Measurements from ENCODE around the gene PEX11A.
A peak's percentile ranks its signal among the peaks of the same experiment; 100 is the strongest.

The PEX11A gene

GRCh38 chr15:89675606-89676005, 14.9 kb downstream of the PEX11A start:
- no peaks in the 10 kb centered on the region for H3K27me3 ChIP-seq (ENCODE audit: control insufficient read depth, low read length)
- no peak for TF ChIP-seq EZH2phosphoT487 (IDR thresholded peaks at IDR 0.05; ENCODE audit: borderline replicate concordance, low read length)
- TF ChIP-seq CTCF (IDR thresholded peaks at IDR 0.05; ENCODE audit: low read depth, low read length, poor library complexity, severe bottlenecking): no peak
- H3K9me2 ChIP-seq (replicated peaks; ENCODE audit: control insufficient read depth, low read length): no peaks in the 10 kb centered on the region
- H4K20me1 ChIP-seq (ENCODE audit: control insufficient read depth, insufficient read depth, low read depth, low read length): no peaks in the 10 kb centered on the region
- no peaks in the 10 kb centered on the region for H3F3A ChIP-seq (ENCODE audit: control insufficient read depth, insufficient read depth)
- no peaks in the 10 kb centered on the region for H3K79me2 ChIP-seq (ENCODE audit: control insufficient read depth, low read length)
- no peaks in the 10 kb centered on the region for H3K36me3 ChIP-seq (ENCODE audit: control insufficient read depth, low read length)
- no peaks in the 10 kb centered on the region for H3K9me3 ChIP-seq (ENCODE audit: control insufficient read depth, insufficient read depth, low read length)
- H3K27ac ChIP-seq (ENCODE audit: low read depth, low read length): no peak overlapping the region
- H3K4me3 ChIP-seq (ENCODE audit: low read length): no peak overlapping the region
- no peak overlapping the region for H3K4me2 ChIP-seq (ENCODE audit: low read length)
- H3K4me1 ChIP-seq (ENCODE audit: control insufficient read depth, low read length): no peaks in the 10 kb centered on the region

GRCh38 chr15:89674526-89674925, 16.0 kb downstream of the PEX11A start:
- Histone ChIP-seq H3K36me3 (ENCODE audit: control insufficient read depth, low read length) (no peaks in the 10 kb centered on the region), H3K4me2 (ENCODE audit: low read length) (no peak overlapping the region), H3K27me3 (ENCODE audit: control insufficient read depth, low read length) (no peaks in the 10 kb centered on the region), H3K4me1 (ENCODE audit: control insufficient read depth, low read length) (no peaks in the 10 kb centered on the region), H3K9me2 (replicated peaks; ENCODE audit: control insufficient read depth, low read length) (no peaks in the 10 kb centered on the region), H3K27ac (ENCODE audit: low read depth, low read length) (no peak overlapping the region), H4K20me1 (ENCODE audit: control insufficient read depth, insufficient read depth, low read depth, low read length) (no peaks in the 10 kb centered on the region), H3K4me3 (ENCODE audit: low read length) (no peak overlapping the region), H3K79me2 (ENCODE audit: control insufficient read depth, low read length) (no peaks in the 10 kb centered on the region), H3K9me3 (ENCODE audit: control insufficient read depth, insufficient read depth, low read length) (no peaks in the 10 kb centered on the region), H3F3A (ENCODE audit: control insufficient read depth, insufficient read depth) (no peaks in the 10 kb centered on the region)
- TF ChIP-seq EZH2phosphoT487 (IDR thresholded peaks at IDR 0.05; ENCODE audit: borderline replicate concordance, low read length): no peak
- TF ChIP-seq CTCF (IDR thresholded peaks at IDR 0.05; ENCODE audit: low read depth, low read length, poor library complexity, severe bottlenecking): no peak

GRCh38 chr15:89673165-89673512, 17.4 kb downstream of the PEX11A start:
- no peaks in the 10 kb centered on the region for H3K27me3 ChIP-seq (ENCODE audit: control insufficient read depth, low read length)
- no peak overlapping the region for H3K4me3 ChIP-seq (ENCODE audit: low read length)
- no peaks in the 10 kb centered on the region for H3F3A ChIP-seq (ENCODE audit: control insufficient read depth, insufficient read depth)
- H4K20me1 ChIP-seq (ENCODE audit: control insufficient read depth, insufficient read depth, low read depth, low read length): no peaks in the 10 kb centered on the region
- TF ChIP-seq EZH2phosphoT487 (IDR thresholded peaks at IDR 0.05; ENCODE audit: borderline replicate concordance, low read length) (no peak), CTCF (IDR thresholded peaks at IDR 0.05; ENCODE audit: low read depth, low read length, poor library complexity, severe bottlenecking) (peak; percentile 72)
- H3K36me3 ChIP-seq (ENCODE audit: control insufficient read depth, low read length): no peaks in the 10 kb centered on the region
- H3K9me3 ChIP-seq (ENCODE audit: control insufficient read depth, insufficient read depth, low read length): no peaks in the 10 kb centered on the region
- no peaks in the 10 kb centered on the region for H3K9me2 ChIP-seq (replicated peaks; ENCODE audit: control insufficient read depth, low read length)
- no peak overlapping the region for H3K27ac ChIP-seq (ENCODE audit: low read depth, low read length)
- H3K79me2 ChIP-seq (ENCODE audit: control insufficient read depth, low read length): no peaks in the 10 kb centered on the region
- H3K4me2 ChIP-seq (ENCODE audit: low read length): no peak overlapping the region
- H3K4me1 ChIP-seq (ENCODE audit: control insufficient read depth, low read length): no peaks in the 10 kb centered on the region
